ENCODE measurements around the gene MYCN.
"Not testable (repeated sequence)": the region's sequence is repeated elsewhere in the genome, so short reads cannot be mapped to it uniquely, and the experiment has no call there.

DNA sequence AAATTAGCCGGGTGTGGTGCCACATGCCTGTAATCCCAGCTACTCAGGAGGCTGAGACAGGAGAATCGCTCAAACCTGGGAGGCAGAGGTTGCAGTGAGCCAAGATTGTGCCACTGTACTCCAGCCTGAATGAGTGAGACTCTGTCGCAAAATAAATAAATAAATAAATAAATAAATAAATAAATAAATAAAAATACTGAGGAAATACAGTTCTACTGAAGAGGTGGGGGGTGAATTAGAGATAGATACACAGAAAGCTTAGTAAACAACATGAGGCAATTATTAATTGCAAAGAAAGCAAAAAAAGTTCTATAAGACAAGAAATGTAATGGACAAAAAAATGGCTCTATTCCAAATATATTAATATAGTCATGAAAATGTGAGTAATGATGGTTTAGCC is 29.1 kb upstream of the MYCN start:
- TF ChIP-seq RFX5, CHD1 (IDR thresholded peaks at IDR 0.05; ENCODE audit: low read depth, low read length): not testable (repeated sequence)
- TF ChIP-seq, protein P1, sequence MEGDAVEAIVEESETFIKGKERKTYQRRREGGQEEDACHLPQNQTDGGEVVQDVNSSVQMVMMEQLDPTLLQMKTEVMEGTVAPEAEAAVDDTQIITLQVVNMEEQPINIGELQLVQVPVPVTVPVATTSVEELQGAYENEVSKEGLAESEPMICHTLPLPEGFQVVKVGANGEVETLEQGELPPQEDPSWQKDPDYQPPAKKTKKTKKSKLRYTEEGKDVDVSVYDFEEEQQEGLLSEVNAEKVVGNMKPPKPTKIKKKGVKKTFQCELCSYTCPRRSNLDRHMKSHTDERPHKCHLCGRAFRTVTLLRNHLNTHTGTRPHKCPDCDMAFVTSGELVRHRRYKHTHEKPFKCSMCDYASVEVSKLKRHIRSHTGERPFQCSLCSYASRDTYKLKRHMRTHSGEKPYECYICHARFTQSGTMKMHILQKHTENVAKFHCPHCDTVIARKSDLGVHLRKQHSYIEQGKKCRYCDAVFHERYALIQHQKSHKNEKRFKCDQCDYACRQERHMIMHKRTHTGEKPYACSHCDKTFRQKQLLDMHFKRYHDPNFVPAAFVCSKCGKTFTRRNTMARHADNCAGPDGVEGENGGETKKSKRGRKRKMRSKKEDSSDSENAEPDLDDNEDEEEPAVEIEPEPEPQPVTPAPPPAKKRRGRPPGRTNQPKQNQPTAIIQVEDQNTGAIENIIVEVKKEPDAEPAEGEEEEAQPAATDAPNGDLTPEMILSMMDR (conservative IDR thresholded peaks at IDR 0.05; ENCODE audit: low read depth, low read length): not testable (repeated sequence)
